Non-pigmented ciliary epithelial cell (primary cell): Measurements from ENCODE around the gene RAVER1.
"Not testable (repeated sequence)": the region's sequence is repeated elsewhere in the genome, so short reads cannot be mapped to it uniquely, and the experiment has no call there.

Source experiments
- DNase-seq: peaks from one replicate; pipeline ENCODE4 v3.0.0-alpha.2; 2010; ENCODE audit warnings: low read depth

Gene RAVER1, protein sequence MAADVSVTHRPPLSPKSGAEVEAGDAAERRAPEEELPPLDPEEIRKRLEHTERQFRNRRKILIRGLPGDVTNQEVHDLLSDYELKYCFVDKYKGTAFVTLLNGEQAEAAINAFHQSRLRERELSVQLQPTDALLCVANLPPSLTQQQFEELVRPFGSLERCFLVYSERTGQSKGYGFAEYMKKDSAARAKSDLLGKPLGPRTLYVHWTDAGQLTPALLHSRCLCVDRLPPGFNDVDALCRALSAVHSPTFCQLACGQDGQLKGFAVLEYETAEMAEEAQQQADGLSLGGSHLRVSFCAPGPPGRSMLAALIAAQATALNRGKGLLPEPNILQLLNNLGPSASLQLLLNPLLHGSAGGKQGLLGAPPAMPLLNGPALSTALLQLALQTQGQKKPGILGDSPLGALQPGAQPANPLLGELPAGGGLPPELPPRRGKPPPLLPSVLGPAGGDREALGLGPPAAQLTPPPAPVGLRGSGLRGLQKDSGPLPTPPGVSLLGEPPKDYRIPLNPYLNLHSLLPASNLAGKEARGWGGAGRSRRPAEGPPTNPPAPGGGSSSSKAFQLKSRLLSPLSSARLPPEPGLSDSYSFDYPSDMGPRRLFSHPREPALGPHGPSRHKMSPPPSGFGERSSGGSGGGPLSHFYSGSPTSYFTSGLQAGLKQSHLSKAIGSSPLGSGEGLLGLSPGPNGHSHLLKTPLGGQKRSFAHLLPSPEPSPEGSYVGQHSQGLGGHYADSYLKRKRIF

GRCh38 chr19:10332965-10333757 is at the start of gene RAVER1:
RAVER1 (minus strand) TSS chr19:10333529; CDS start chr19:10333507, 22 bp downstream.
- DNase-seq = peak; percentile 87

DNA sequence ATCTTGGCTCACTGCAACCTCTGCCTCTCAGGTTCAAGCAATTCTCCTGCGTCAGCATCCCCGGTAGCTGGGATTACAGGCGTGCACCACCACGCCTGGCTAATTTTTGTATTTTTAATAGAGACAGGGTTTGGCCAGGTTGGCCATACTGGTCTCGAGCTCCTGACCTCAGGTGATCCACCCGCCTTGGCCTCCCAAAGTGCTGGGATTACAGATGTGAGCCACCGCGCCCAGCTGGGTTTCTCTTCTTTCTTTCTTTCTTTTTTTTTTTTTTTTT is 49.8 kb upstream of the RAVER1 start:
- DNase-seq = not testable (repeated sequence)

- DNase-seq = peak; percentile 95
These were observed 47.2 kb upstream of the RAVER1 start, which contains the start of gene TYK2 for GRCh38 chr19:10380313-10381102. TYK2 (minus strand) TSS chr19:10380572; CDS start chr19:10378406, 2,166 bp downstream.

DNA sequence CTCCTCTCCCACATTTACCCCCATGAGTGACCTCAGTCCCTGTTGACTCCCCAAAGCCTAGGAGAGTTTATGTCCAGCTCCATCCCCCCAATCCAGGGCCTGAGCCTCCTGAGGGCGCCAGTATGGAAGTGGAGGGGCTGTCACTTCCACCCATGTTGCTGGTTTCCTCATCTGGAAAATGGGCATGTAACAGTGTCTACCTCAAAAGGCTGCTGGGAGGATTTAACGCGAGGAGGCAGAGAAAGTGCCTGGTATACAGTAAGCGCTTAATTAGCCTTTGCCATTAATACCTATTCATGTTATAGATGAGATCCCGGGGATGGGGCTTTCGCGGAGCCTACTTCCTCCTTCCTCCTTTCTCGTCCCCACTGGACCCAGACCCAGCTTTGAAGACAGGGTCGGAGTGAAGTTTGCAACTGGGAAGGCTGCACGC is 46.6 kb upstream of the RAVER1 start:
- DNase-seq = no peak

DNA sequence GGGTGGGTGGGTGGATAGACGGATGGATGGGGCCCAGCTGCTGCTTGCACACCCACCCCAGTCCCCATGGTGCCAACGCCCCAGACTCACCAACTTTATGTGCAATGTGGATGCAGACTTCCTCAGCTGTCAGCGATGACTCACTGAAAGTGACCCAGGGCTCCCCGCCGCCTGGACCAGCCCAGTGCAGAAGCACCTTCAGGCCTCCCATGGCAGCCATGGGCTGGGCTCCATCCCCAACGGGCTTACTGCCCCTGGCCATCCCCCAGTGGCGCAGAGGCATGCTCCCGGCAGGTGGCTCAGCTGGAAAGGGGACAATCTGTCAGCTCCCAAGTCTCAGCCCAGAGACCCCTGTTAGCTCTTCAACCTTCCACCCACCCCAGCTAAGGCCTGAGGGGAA is 44.8 kb upstream of the RAVER1 start:
- DNase-seq = no peak

- DNase-seq = not testable (repeated sequence)
These were observed 43.9 kb upstream of the RAVER1 start for GRCh38 chr19:10377140-10377640.

GRCh38 chr19:10374931-10375330 is 41.6 kb upstream of the RAVER1 start:
- no peak for DNase-seq

DNA sequence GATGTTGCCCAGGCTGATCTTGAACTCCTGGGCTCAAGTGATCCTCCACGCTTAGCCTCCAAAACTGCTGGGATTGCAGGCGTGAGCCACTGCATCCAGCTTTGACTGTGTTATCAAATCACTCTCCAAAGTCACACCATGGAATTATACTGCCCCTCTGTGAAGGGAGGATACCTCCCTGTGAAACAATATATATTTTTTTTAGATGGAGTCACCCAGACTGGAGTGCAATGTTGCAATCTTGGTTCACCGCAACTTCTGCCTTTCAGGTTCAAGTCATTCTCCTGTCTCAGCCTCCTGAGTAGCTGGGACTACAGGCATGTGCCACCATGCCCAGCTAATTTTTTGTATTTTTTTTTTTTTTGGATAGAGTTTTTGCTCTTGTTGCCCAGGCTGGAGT is 39.4 kb upstream of the RAVER1 start:
- no peak for DNase-seq

- no peak for DNase-seq
These were observed 34.9 kb upstream of the RAVER1 start for GRCh38 chr19:10368101-10368803.

DNA sequence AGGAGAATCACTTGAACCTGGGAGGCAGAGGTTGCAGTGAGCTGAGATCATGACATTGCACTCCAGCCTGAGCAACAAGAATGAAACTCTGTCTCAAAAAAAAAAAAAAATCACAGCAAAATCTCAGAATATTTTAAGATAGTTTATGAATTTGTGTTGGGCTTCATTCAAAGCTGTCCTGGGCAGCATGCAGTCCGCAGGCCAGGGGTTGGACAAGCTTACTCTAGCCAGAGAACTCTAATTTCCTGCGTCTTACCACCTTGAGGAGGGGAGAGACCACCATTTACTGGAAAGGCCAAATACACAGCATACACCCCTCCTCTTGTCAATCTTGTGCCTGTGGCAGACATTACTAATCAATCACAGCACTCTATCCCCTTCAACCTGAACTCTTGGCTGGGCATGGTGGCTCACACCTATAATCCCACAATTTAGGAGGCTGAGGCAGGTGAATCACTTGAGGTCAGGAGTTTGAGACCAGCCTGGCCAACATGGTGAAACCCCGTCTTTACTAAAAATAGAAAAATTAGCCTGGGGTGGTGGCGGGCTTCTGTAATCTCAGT is 33.7 kb upstream of the RAVER1 start:
- not testable (repeated sequence) for DNase-seq

- DNase-seq = no peak
These were observed 32.2 kb upstream of the RAVER1 start for GRCh38 chr19:10365518-10365917.

- no peak for DNase-seq
These were observed 31.3 kb upstream of the RAVER1 start for GRCh38 chr19:10364644-10365043.

DNA sequence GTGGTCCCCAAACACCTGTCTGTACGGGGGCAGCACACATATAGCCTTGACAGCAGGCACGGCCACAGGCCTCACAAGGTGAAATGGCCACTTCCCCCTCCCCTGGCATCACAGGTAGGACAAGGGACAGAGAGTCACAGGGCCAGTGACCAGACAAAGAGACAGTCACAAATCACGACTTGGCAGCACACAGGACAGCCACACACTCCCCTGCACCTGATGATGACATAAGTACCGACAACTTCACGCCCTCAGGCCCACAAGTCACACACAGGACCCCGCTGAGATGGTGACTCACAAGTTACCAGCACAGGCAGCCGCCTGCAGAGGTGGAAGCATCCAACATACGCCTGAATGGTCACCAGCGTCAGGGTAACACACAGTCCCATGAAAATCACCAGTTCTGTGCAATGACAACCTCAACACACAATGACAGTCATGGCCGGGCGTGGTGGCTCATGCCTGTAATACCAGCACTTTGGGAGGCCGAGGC is 30.5 kb upstream of the RAVER1 start:
- DNase-seq = peak; percentile 36

GRCh38 chr19:10362259-10362658 is 28.9 kb upstream of the RAVER1 start:
- DNase-seq = no peak

GRCh38 chr19:10361569-10362011 is 28.3 kb upstream of the RAVER1 start:
- no peak for DNase-seq

- no peak for DNase-seq
These were observed 23.1 kb upstream of the RAVER1 start for GRCh38 chr19:10356431-10356830.

DNA sequence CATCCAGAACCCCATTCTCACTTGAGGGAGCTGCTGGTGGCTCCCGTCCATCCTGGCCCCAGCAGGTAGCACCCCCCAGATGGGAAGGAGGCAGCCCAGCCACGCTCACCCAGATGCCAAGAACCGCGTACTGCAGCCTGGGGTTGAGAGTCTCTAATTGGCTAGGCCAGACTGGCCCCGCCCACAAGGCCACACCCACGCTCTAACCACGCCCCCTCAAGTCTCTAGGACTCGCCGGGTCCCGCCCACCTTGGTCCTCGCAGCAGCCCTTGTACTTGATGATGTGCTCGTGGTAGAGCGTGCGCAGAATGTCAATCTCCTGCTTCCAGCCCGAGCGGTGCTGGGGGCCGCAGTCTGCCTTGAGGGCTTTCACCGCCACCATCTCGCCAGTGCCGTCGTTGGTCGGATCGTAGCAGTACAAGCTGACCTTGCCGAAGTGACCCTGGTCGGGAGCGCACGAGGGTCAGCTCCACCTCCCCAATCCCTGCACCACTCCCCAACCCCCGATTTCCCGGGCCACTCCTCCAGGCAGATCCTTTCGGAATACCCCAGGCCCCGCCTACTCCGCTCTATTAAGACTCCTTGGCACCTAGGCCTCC is 20.6 kb upstream of the RAVER1 start:
- no peak for DNase-seq

- no peak for DNase-seq
These were observed 19.7 kb upstream of the RAVER1 start for GRCh38 chr19:10352764-10353671.

- no peak for DNase-seq
These were observed 13.2 kb upstream of the RAVER1 start for GRCh38 chr19:10346509-10346908.
